HFFc6 (cell line): ENCODE results near the gene TMEM120B. TPM values are rescaled to one million over a fixed set of nuclear protein-coding genes. Genes with fewer than 3 reads are reported as not detected.
A peak's percentile ranks its signal among the peaks of the same experiment; 100 is the strongest.

Experiments
- DNase-seq: peaks from one replicate; pipeline ENCODE4 v3.0.0-alpha.2; 2018
- H3K27ac Mint-ChIP-seq: 2 replicates; pipeline ENCODE4 v1.8.0; 2020; ENCODE audit warnings: mild to moderate bottlenecking, mixed read lengths
- H3K27me3 Mint-ChIP-seq: 2 replicates; pipeline ENCODE4 v1.8.0; 2021; ENCODE audit warnings: mild to moderate bottlenecking, moderate library complexity, mixed read lengths; ENCODE audit not compliant: insufficient read depth
- H3K36me3 Mint-ChIP-seq: 2 replicates; pipeline ENCODE4 v1.8.0; 2021; ENCODE audit warnings: low read depth, mixed read lengths
- H3K4me1 Mint-ChIP-seq: 2 replicates; pipeline ENCODE4 v1.8.0; 2020; ENCODE audit warnings: low read depth, mixed read lengths
- H3K4me3 Mint-ChIP-seq: 2 replicates; pipeline ENCODE4 v1.8.0; 2020; ENCODE audit warnings: mild to moderate bottlenecking, moderate library complexity, mixed read lengths
- H3K9me3 Mint-ChIP-seq: 2 replicates; pipeline ENCODE4 v1.8.0; 2020; ENCODE audit warnings: mild to moderate bottlenecking, mixed read lengths
- CTCF ChIP-seq: fragments of 200-600 bp; sonication (generic); IDR thresholded peaks from 2 replicates; pipeline ENCODE4 v1.5.0; 2021; ENCODE audit warnings: antibody characterized with exemption, mild to moderate bottlenecking
- total RNA-seq, 6 experiments: library from RNA; stranded (reverse); fragmentation: NEBNext Ultra II Directional; extraction: Animal tissue kit (Norgen Biotek cat#: 25700); gene quantifications; 2 replicates in 1 of 6; 3 replicates in 5 of 6; pipeline ENCODE4 v1.2.3, GENCODE V29; 2021

Gene TMEM120B
- total RNA-seq, 6 experiments from 2014 or later = 9.7 to 13.8 (median 12.6) TPM

DNA sequence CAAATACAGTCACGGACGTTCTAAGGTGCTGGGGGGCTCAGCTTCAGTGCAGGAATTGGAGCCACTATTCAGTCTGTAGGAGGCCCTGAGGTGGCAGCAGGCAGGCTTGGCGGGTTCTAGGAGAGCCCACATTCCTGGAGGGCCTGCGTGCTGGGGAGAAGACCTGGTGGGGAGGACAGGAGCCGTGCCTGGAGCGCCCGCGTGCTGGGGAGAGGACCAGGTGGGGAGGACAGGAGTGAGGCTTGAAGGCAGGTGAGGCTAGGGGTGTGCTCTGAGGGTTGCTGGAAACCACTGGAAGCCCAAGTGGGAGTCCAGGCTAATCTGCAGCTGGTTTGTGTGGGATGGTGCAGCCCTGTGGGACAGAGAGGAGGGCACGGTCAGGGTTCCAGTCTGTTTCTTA, 57.8 kb downstream of the TMEM120B start:
- Mint-ChIP-seq H3K36me3 (no peaks in the 10 kb centered on the region), H3K4me3 (no peak overlapping the region), H3K4me1 (peaks cover 39% of the 10 kb centered on the region), H3K27me3 (peaks cover 4% of the 10 kb centered on the region; the same call in 1 of the 2 replicates), H3K27ac (no peak overlapping the region), H3K9me3 (no peaks in the 10 kb centered on the region)
- TF ChIP-seq CTCF = no peak
- DNase-seq = no peak

DNA sequence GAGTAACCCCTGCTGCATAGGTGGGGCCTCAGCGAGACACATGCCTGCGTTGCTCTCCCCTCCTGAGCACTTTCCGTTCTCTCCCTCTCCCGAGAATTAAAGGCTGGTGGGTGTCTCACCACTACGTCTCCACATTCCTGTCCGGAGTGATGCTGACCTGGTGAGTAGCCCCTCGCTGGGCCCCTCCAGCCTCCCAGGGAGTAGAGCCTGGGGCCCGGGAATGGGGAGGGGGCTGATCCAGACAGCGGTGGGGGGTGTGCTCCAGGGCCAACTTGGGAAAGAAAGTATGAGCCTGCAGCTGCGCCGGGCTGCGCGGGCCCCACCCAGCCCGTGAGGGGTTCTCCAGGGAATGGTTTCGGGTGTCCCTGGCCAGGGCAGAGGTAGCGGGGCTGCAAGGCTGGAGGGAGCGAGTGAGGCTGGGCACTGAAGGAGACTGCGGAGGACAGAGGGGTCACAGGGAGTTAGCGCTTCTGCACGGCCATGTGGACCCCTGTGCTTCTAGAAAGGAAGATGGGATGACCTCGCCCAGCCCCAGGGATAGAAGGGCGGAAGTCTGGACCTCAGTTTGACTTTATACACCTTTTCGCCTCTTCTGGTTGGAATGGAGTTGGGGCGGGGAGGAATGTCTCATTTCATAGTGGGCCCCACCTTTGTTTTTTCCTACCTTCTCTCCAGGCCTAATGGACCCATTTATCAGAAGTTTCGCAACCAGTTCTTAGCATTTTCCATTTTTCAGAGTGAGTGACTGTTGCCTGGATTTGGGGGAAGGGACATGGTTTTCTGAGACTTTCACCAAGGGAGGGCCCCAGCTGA, 58.5 kb downstream of the TMEM120B start:
- Mint-ChIP-seq H3K27ac (no peak overlapping the region), H3K4me1 (peaks cover 33% of the 10 kb centered on the region), H3K4me3 (no peak overlapping the region), H3K27me3 (peaks cover 4% of the 10 kb centered on the region; the same call in 1 of the 2 replicates), H3K9me3 (no peaks in the 10 kb centered on the region), H3K36me3 (no peaks in the 10 kb centered on the region)
- TF ChIP-seq CTCF = no peak
- no peak for DNase-seq

GRCh38 chr12:121773011-121773777, 60.6 kb downstream of the TMEM120B start:
- Mint-ChIP-seq H3K27me3 (no peaks in the 10 kb centered on the region), H3K4me3 (no peak overlapping the region), H3K9me3 (no peaks in the 10 kb centered on the region), H3K4me1 (peaks cover 12% of the 10 kb centered on the region), H3K36me3 (no peaks in the 10 kb centered on the region), H3K27ac (peak overlapping the region; percentile 48; the same call in 1 of the 2 replicates)
- peak; percentile 45 for DNase-seq
- TF ChIP-seq CTCF = peak; percentile 92

DNA sequence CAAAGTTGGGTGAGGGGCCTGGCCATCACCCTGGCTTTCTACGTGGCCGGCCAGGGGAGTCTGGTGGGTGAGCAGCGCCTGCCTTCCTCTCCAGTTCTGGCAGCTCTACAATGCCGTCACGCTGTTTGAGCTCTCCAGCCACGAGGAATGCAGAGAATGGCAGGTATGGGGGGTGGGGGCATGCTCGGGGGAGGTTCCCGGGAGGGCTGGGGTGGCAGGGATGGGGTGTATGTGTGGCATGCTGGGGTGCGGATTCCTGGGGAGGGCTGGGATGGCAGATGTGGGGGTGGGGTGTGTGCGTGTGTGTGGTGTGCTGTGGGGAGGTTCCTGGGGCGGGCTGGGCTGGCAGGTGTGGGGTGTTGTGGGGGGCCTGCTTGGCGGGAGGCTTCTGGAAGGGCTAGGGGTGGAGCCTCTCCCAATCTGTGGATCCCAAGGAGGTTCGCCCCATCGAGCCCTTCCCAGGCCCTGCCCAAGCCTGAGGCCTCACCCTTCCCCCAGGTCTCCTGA, 62.5 kb downstream of the TMEM120B start:
- Mint-ChIP-seq H3K27ac (no peak overlapping the region), H3K4me1 (peaks cover 9% of the 10 kb centered on the region), H3K9me3 (no peaks in the 10 kb centered on the region), H3K27me3 (no peaks in the 10 kb centered on the region), H3K36me3 (no peaks in the 10 kb centered on the region), H3K4me3 (no peak overlapping the region)
- TF ChIP-seq CTCF = no peak
- DNase-seq = no peak

GRCh38 chr12:121775501-121775900, 62.9 kb downstream of the TMEM120B start:
- no peak for DNase-seq
- Mint-ChIP-seq H3K27me3 (no peaks in the 10 kb centered on the region), H3K36me3 (no peaks in the 10 kb centered on the region), H3K9me3 (no peaks in the 10 kb centered on the region), H3K27ac (no peak overlapping the region), H3K4me3 (no peak overlapping the region), H3K4me1 (peaks cover 9% of the 10 kb centered on the region)
- TF ChIP-seq CTCF = no peak
